HEK293 (cell line): ENCODE measurements around the gene ARID1A.

Experiments
- PRDM1 ChIP-seq: fragments of 450-650 bp; formaldehyde crosslinking; IDR thresholded peaks from 2 replicates; pipeline ENCODE4; 2016; ENCODE audit warnings: missing biosample characterization, missing genetic modification characterization
- ZBTB1 ChIP-seq: fragments of 450-650 bp; formaldehyde crosslinking; IDR thresholded peaks from 2 replicates; pipeline ENCODE4 v1.5.1; 2016; ENCODE audit warnings: missing biosample characterization, missing genetic modification characterization
- ZFP3 ChIP-seq: fragments of 450-650 bp; formaldehyde crosslinking; IDR thresholded peaks from 2 replicates; pipeline ENCODE4 v1.5.1; 2016; ENCODE audit warnings: low read depth, missing biosample characterization, missing genetic modification characterization
- ZNF114 ChIP-seq: fragments of 450-650 bp; formaldehyde crosslinking; IDR thresholded peaks from 2 replicates; pipeline ENCODE4 v1.5.0; 2017; ENCODE audit warnings: missing biosample characterization, missing genetic modification characterization
- ZNF133 ChIP-seq: fragments of 450-650 bp; formaldehyde crosslinking; IDR thresholded peaks from 2 replicates; pipeline ENCODE4 v1.5.1; 2016; ENCODE audit warnings: missing biosample characterization, missing genetic modification characterization
- ZNF175 ChIP-seq: fragments of 450-650 bp; formaldehyde crosslinking; IDR thresholded peaks from 2 replicates; pipeline ENCODE4 v1.5.1; 2016; ENCODE audit warnings: missing biosample characterization, missing genetic modification characterization
- ZNF202 ChIP-seq: fragments of 450-650 bp; formaldehyde crosslinking; IDR thresholded peaks from 2 replicates; pipeline ENCODE4 v1.5.1; 2016; ENCODE audit warnings: missing biosample characterization, missing genetic modification characterization, borderline replicate concordance
- ZNF211 ChIP-seq: fragments of 450-650 bp; formaldehyde crosslinking; IDR thresholded peaks from 2 replicates; pipeline ENCODE4 v1.5.1; 2016; ENCODE audit warnings: low read depth, missing biosample characterization, missing genetic modification characterization
- ZNF292 ChIP-seq: fragments of 450-650 bp; formaldehyde crosslinking; IDR thresholded peaks from 2 replicates; pipeline ENCODE4 v1.5.1; 2016; ENCODE audit warnings: low read depth, missing biosample characterization, missing genetic modification characterization, borderline replicate concordance
- ZNF311 ChIP-seq: fragments of 450-650 bp; formaldehyde crosslinking; IDR thresholded peaks from 2 replicates; pipeline ENCODE4 v1.5.1; 2017; ENCODE audit warnings: missing biosample characterization, missing genetic modification characterization, borderline replicate concordance
- ZNF324 ChIP-seq: fragments of 450-650 bp; formaldehyde crosslinking; IDR thresholded peaks from 2 replicates; pipeline ENCODE4 v1.5.1; 2016; ENCODE audit warnings: missing biosample characterization, missing genetic modification characterization
- ZNF404 ChIP-seq: fragments of 450-650 bp; formaldehyde crosslinking; IDR thresholded peaks from 2 replicates; pipeline ENCODE4 v1.5.1; 2017; ENCODE audit warnings: missing biosample characterization, missing genetic modification characterization
- ZNF555 ChIP-seq: fragments of 450-650 bp; formaldehyde crosslinking; conservative IDR thresholded peaks from 2 replicates; pipeline ENCODE4 v1.5.1; 2017; ENCODE audit warnings: missing biosample characterization, mild to moderate bottlenecking, missing genetic modification characterization, inconsistent platforms
- ZNF629 ChIP-seq: fragments of 450-650 bp; formaldehyde crosslinking; IDR thresholded peaks from 2 replicates; pipeline ENCODE4 v1.5.1; 2017; ENCODE audit warnings: missing biosample characterization, missing genetic modification characterization
- ZNF701 ChIP-seq: fragments of 450-650 bp; formaldehyde crosslinking; IDR thresholded peaks from 2 replicates; pipeline ENCODE4 v1.5.1; 2016; ENCODE audit warnings: missing biosample characterization, missing genetic modification characterization
- ZSCAN4 ChIP-seq: fragments of 450-650 bp; formaldehyde crosslinking; IDR thresholded peaks from 2 replicates; pipeline ENCODE4 v1.5.1; 2017; ENCODE audit warnings: missing biosample characterization, missing genetic modification characterization
- TF ChIP-seq, protein P1 (sequence below): fragments of 450-650 bp; formaldehyde crosslinking; IDR thresholded peaks from 2 replicates; pipeline ENCODE4 v1.5.1; 2016; ENCODE audit warnings: missing biosample characterization, missing genetic modification characterization
- TF ChIP-seq, protein P2 (sequence below): fragments of 450-650 bp; formaldehyde crosslinking; IDR thresholded peaks from 2 replicates; pipeline ENCODE4 v1.5.1; 2017; ENCODE audit warnings: missing biosample characterization, missing genetic modification characterization
- TF ChIP-seq, protein P3 (sequence below): fragments of 450-650 bp; formaldehyde crosslinking; IDR thresholded peaks from 2 replicates; pipeline ENCODE4 v1.5.1; 2017; ENCODE audit warnings: missing biosample characterization, missing genetic modification characterization
- TF ChIP-seq, protein P4 (sequence below): fragments of 450-650 bp; formaldehyde crosslinking; IDR thresholded peaks from 2 replicates; pipeline ENCODE4 v1.5.1; 2016; ENCODE audit warnings: missing biosample characterization, missing genetic modification characterization
- TF ChIP-seq, protein P5 (sequence below): fragments of 450-650 bp; formaldehyde crosslinking; IDR thresholded peaks from 2 replicates; pipeline ENCODE4 v1.5.1; 2016; ENCODE audit warnings: missing biosample characterization, missing genetic modification characterization
- TF ChIP-seq, protein P6 (sequence below): fragments of 450-650 bp; formaldehyde crosslinking; IDR thresholded peaks from 2 replicates; pipeline ENCODE4 v1.5.1; 2016; ENCODE audit warnings: missing biosample characterization, missing genetic modification characterization
- TF ChIP-seq, protein P7 (sequence below): fragments of 450-650 bp; formaldehyde crosslinking; IDR thresholded peaks from 2 replicates; pipeline ENCODE4 v1.5.1; 2016; ENCODE audit warnings: missing biosample characterization, missing genetic modification characterization, borderline replicate concordance

The ARID1A gene

GRCh38 chr1:26692793-26693490 lies 2.9 kb upstream of the ARID1A start (continued):
- TF ChIP-seq PRDM1 (tag by site-specific recombination) (no peak), ZNF629 (tag by site-specific recombination) (peak; percentile 79), ZNF202 (no peak), ZNF701 (tag by site-specific recombination) (no peak), ZNF211 (no peak), ZNF292 (tag by site-specific recombination) (no peak), ZNF133 (tag by site-specific recombination) (no peak), ZBTB1 (tag by site-specific recombination) (no peak), ZNF114 (tag by site-specific recombination) (no peak), ZNF404 (no peak), ZNF555 (tag by site-specific recombination) (no peak), ZNF324 (tag by site-specific recombination) (peak; percentile 94; the same call in 1 of the 2 replicates), ZFP3 (tag by site-specific recombination) (no peak; the same call in 1 of the 2 replicates), ZNF175 (tag by site-specific recombination) (no peak), ZSCAN4 (peak; percentile 93), ZNF311 (no peak)
- TF ChIP-seq, protein P1, sequence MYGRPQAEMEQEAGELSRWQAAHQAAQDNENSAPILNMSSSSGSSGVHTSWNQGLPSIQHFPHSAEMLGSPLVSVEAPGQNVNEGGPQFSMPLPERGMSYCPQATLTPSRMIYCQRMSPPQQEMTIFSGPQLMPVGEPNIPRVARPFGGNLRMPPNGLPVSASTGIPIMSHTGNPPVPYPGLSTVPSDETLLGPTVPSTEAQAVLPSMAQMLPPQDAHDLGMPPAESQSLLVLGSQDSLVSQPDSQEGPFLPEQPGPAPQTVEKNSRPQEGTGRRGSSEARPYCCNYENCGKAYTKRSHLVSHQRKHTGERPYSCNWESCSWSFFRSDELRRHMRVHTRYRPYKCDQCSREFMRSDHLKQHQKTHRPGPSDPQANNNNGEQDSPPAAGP = peak; percentile 99
- TF ChIP-seq, protein P2, sequence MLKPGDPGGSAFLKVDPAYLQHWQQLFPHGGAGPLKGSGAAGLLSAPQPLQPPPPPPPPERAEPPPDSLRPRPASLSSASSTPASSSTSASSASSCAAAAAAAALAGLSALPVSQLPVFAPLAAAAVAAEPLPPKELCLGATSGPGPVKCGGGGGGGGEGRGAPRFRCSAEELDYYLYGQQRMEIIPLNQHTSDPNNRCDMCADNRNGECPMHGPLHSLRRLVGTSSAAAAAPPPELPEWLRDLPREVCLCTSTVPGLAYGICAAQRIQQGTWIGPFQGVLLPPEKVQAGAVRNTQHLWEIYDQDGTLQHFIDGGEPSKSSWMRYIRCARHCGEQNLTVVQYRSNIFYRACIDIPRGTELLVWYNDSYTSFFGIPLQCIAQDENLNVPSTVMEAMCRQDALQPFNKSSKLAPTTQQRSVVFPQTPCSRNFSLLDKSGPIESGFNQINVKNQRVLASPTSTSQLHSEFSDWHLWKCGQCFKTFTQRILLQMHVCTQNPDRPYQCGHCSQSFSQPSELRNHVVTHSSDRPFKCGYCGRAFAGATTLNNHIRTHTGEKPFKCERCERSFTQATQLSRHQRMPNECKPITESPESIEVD (tag by site-specific recombination) = peak; percentile 71
- TF ChIP-seq, protein P3, sequence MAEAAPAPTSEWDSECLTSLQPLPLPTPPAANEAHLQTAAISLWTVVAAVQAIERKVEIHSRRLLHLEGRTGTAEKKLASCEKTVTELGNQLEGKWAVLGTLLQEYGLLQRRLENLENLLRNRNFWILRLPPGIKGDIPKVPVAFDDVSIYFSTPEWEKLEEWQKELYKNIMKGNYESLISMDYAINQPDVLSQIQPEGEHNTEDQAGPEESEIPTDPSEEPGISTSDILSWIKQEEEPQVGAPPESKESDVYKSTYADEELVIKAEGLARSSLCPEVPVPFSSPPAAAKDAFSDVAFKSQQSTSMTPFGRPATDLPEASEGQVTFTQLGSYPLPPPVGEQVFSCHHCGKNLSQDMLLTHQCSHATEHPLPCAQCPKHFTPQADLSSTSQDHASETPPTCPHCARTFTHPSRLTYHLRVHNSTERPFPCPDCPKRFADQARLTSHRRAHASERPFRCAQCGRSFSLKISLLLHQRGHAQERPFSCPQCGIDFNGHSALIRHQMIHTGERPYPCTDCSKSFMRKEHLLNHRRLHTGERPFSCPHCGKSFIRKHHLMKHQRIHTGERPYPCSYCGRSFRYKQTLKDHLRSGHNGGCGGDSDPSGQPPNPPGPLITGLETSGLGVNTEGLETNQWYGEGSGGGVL (tag by site-specific recombination) = peak; percentile 60; the same call in 1 of the 2 replicates
- TF ChIP-seq, protein P4, sequence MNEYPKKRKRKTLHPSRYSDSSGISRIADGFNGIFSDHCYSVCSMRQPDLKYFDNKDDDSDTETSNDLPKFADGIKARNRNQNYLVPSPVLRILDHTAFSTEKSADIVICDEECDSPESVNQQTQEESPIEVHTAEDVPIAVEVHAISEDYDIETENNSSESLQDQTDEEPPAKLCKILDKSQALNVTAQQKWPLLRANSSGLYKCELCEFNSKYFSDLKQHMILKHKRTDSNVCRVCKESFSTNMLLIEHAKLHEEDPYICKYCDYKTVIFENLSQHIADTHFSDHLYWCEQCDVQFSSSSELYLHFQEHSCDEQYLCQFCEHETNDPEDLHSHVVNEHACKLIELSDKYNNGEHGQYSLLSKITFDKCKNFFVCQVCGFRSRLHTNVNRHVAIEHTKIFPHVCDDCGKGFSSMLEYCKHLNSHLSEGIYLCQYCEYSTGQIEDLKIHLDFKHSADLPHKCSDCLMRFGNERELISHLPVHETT (tag by site-specific recombination) = peak; percentile 94
- TF ChIP-seq, protein P5, sequence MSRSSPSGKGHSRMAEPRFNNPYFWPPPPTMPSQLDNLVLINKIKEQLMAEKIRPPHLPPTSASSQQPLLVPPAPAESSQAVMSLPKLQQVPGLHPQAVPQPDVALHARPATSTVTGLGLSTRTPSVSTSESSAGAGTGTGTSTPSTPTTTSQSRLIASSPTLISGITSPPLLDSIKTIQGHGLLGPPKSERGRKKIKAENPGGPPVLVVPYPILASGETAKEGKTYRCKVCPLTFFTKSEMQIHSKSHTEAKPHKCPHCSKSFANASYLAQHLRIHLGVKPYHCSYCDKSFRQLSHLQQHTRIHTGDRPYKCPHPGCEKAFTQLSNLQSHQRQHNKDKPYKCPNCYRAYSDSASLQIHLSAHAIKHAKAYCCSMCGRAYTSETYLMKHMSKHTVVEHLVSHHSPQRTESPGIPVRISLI = peak; percentile 45; the same call in 1 of the 2 replicates
- TF ChIP-seq, protein P6, sequence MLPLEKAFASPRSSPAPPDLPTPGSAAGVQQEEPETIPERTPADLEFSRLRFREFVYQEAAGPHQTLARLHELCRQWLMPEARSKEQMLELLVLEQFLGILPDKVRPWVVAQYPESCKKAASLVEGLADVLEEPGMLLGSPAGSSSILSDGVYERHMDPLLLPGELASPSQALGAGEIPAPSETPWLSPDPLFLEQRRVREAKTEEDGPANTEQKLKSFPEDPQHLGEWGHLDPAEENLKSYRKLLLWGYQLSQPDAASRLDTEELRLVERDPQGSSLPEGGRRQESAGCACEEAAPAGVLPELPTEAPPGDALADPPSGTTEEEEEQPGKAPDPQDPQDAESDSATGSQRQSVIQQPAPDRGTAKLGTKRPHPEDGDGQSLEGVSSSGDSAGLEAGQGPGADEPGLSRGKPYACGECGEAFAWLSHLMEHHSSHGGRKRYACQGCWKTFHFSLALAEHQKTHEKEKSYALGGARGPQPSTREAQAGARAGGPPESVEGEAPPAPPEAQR (tag by site-specific recombination) = 0 out of 2 replicates have a peak, but pooled peaks have one; percentile 33
- TF ChIP-seq, protein P7, sequence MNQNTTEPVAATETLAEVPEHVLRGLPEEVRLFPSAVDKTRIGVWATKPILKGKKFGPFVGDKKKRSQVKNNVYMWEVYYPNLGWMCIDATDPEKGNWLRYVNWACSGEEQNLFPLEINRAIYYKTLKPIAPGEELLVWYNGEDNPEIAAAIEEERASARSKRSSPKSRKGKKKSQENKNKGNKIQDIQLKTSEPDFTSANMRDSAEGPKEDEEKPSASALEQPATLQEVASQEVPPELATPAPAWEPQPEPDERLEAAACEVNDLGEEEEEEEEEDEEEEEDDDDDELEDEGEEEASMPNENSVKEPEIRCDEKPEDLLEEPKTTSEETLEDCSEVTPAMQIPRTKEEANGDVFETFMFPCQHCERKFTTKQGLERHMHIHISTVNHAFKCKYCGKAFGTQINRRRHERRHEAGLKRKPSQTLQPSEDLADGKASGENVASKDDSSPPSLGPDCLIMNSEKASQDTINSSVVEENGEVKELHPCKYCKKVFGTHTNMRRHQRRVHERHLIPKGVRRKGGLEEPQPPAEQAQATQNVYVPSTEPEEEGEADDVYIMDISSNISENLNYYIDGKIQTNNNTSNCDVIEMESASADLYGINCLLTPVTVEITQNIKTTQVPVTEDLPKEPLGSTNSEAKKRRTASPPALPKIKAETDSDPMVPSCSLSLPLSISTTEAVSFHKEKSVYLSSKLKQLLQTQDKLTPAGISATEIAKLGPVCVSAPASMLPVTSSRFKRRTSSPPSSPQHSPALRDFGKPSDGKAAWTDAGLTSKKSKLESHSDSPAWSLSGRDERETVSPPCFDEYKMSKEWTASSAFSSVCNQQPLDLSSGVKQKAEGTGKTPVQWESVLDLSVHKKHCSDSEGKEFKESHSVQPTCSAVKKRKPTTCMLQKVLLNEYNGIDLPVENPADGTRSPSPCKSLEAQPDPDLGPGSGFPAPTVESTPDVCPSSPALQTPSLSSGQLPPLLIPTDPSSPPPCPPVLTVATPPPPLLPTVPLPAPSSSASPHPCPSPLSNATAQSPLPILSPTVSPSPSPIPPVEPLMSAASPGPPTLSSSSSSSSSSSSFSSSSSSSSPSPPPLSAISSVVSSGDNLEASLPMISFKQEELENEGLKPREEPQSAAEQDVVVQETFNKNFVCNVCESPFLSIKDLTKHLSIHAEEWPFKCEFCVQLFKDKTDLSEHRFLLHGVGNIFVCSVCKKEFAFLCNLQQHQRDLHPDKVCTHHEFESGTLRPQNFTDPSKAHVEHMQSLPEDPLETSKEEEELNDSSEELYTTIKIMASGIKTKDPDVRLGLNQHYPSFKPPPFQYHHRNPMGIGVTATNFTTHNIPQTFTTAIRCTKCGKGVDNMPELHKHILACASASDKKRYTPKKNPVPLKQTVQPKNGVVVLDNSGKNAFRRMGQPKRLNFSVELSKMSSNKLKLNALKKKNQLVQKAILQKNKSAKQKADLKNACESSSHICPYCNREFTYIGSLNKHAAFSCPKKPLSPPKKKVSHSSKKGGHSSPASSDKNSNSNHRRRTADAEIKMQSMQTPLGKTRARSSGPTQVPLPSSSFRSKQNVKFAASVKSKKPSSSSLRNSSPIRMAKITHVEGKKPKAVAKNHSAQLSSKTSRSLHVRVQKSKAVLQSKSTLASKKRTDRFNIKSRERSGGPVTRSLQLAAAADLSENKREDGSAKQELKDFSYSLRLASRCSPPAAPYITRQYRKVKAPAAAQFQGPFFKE (tag by site-specific recombination) = no peak
